Left lung (tissue), 10 donors: Measurements from ENCODE around the gene IFT20. TPM values are rescaled to one million over a fixed set of nuclear protein-coding genes. Genes with fewer than 3 reads are reported as not detected.

Source experiments
- ATAC-seq: fragments of 200-7000 bp; cut with Tn5 transposase; one replicate; pipeline ENCODE4 v1.9.1; 2020; ENCODE audit warnings: moderate library complexity
- DNase-seq, 4 donors: peaks; one replicate each; pipeline ENCODE4 v3.0.0-alpha.2; 2013 to 2020
- H3K27ac ChIP-seq, 2 donors: fragments of 200-600 bp; sonication (generic) in 1 of 2; one replicate each; pipeline versions ENCODE4 v1.5.0 to v1.8.0; 2020 to 2021
- H3K27me3 ChIP-seq, 2 donors: fragments of 200-600 bp; sonication (generic) in 1 of 2; one replicate each; pipeline versions ENCODE4 v1.5.0 to v1.8.0; 2020 to 2021
- H3K36me3 ChIP-seq, 2 donors: fragments of 200-600 bp; sonication (generic) in 1 of 2; one replicate each; pipeline versions ENCODE4 v1.5.0 to v1.8.0; 2020 to 2021
- H3K4me1 ChIP-seq, 2 donors: fragments of 200-600 bp; one replicate each; pipeline ENCODE4 v1.8.0; 2021
- H3K4me3 ChIP-seq, 2 donors: fragments of 200-600 bp; sonication (generic) in 1 of 2; one replicate each; pipeline versions ENCODE4 v1.5.0 to v1.8.0; 2020 to 2021; ENCODE audit warnings: mild to moderate bottlenecking in 1 of 2
- H3K9me3 ChIP-seq, 2 donors: fragments of 200-600 bp; sonication (generic) in 1 of 2; one replicate each; pipeline versions ENCODE4 v1.5.0 to v1.8.0; 2020 to 2021
- intact Hi-C, 2 donors: fragments of 100-400 bp; cut with DNase I; formaldehyde crosslinking; loops; one replicate each; pipeline versions ENCODE4 v1.11.2 to v1.14.2; 2022
- polyA plus RNA-seq, 6 donors: library from polyadenylated mRNA; unstranded; fragments of 120-200 nt; gene quantifications; one replicate each; pipeline ENCODE4 v1.2.1, GENCODE V29; 2013; ENCODE audit not compliant: insufficient read length in 6 of 6
- total RNA-seq, 2 donors: library from RNA; stranded (reverse); fragmentation: NEBNext Ultra II Directional; extraction: Animal tissue kit (Norgen Biotek cat#: 25700); gene quantifications; one replicate each; pipeline ENCODE4 v1.2.1, GENCODE V29; 2021
- TF ChIP-seq, protein P1 (sequence below), 2 donors: fragments of 200-600 bp; sonication (generic) in 1 of 2; IDR thresholded peaks; one replicate each; pipeline versions ENCODE4 v1.5.0 to v1.8.0; 2021; ENCODE audit warnings: antibody characterized with exemption in 2 of 2
- donor health status: DM: no; HTN: yes; CAD: no.
- donor health status: DM: no; HTN: no; CAD: no.

IFT20 gene
- total and polyA plus RNA-seq, 8 donors = 27.6 to 60.4 (median 54.2) TPM

DNA sequence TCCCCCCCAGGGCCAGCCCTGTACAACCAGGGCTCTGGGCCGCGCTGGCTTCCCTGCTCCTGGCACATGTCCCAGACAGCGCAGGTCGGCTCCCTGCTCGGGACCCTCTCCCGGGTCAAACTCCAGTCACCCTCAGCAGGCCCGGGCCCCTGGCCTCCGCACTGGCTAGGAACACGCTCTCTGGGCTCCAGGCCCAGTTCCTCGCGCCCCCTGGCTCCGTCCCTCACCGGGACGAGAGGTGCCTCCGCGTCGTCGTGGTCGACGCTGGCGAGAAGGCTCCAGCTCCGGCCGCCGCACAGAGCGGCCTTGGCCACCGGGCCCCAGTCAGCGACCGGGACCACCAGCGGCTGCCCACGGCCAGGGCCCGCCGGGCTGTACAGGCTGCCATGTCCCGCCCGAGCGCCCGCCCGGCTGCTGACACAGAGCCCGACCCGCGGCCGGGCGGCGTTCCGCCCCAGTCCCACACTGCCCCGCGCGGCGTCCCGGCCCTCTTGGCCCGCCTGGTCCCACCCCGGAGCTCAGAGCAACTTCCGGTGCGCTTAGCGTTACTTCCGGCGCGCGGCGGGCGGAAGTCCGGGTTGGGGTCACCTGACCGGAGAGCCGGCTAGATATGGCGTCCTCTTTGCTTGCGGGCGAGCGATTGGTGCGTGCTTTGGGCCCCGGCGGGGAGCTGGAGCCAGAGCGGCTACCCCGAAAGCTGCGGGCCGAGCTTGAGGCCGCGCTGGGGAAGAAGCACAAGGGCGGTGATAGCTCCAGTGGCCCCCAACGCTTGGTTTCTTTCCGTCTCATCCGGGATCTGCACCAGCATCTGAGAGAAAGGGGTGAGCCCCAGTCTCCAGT is 22.0 kb upstream of the IFT20 start, which contains the start of gene POLDIP2:
Gene POLDIP2, minus strand, starts transcription at position 467 of the 840 bp plus-strand sequence. Its CDS starts 79 bp downstream, at position 388.
- TF ChIP-seq, protein P1, sequence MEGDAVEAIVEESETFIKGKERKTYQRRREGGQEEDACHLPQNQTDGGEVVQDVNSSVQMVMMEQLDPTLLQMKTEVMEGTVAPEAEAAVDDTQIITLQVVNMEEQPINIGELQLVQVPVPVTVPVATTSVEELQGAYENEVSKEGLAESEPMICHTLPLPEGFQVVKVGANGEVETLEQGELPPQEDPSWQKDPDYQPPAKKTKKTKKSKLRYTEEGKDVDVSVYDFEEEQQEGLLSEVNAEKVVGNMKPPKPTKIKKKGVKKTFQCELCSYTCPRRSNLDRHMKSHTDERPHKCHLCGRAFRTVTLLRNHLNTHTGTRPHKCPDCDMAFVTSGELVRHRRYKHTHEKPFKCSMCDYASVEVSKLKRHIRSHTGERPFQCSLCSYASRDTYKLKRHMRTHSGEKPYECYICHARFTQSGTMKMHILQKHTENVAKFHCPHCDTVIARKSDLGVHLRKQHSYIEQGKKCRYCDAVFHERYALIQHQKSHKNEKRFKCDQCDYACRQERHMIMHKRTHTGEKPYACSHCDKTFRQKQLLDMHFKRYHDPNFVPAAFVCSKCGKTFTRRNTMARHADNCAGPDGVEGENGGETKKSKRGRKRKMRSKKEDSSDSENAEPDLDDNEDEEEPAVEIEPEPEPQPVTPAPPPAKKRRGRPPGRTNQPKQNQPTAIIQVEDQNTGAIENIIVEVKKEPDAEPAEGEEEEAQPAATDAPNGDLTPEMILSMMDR (IDR thresholded peaks at IDR 0.05) = peak in 1 of 2 donors; percentile 29
- Histone ChIP-seq H3K4me1 (peaks cover 17 to 33% of the 10 kb centered on the region in 2 donors), H3K4me3 (peak within 1 kb of the TSS; percentile 95 to 98), H3K9me3 (no peaks in the 10 kb centered on the region), H3K36me3 (peaks cover 0 to 63% of the 10 kb centered on the region in 2 donors), H3K27ac (peak within 1 kb of the TSS; percentile 84 to 88), H3K27me3 (no peaks in the 10 kb centered on the region)
- DNase-seq (peak; percentile 92 to 99 (median 96)), ATAC-seq (peak; percentile 100)
- intact Hi-C loops = no loop called here

DNA sequence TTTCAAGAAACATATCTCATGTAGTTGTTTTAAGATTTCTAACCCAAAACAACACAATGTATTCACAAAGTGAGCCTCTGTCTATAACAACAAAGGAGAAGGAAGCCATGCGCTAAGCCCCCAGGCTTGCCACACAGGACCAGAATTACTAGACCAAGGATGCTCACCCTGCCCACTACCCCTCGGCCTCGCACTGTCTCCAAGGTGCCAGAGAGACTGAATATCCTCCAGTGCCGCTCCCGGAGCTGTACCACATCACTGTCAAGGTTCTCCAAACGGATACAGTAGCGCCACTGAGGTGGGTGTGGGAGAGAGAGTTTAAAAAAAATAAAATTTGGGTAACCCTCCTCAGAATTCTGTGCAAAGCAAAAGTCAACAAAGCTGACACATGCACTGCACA is 15.0 kb upstream of the IFT20 start:
- intact Hi-C loops = no loop called here
- peaks cover 0 to 98% of the 10 kb centered on the region in 2 donors for H3K36me3 ChIP-seq
- TF ChIP-seq, protein P1 (IDR thresholded peaks at IDR 0.05) = no peak

DNA sequence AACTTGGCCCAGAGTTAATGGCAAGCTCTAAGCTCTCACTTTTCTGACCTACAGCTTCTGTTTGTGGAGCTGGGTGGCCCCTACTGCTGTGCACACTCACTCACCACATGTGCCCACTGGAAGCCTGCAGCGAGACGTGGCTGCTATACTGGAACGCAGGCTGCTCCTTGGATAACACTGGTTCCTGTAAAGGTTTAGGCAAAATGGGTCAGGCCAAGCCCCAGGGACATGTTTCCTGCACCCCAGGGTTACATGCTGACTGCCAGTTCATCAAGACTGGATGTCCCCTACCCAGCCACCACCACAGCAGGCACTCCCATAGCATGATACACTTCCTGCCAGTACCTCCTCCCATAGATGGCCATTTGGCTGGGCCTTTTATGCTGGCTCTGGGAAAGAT is 13.7 kb upstream of the IFT20 start:
- DNase-seq (no peak), ATAC-seq (no peak)
- H3K27me3 ChIP-seq = no peaks in the 10 kb centered on the region
- peaks cover 0 to 100% of the 10 kb centered on the region in 2 donors for H3K36me3 ChIP-seq
- peaks cover 0 to 14% of the 10 kb centered on the region in 2 donors for H3K4me1 ChIP-seq
- TF ChIP-seq, protein P1 (IDR thresholded peaks at IDR 0.05) = no peak
- intact Hi-C loops = no loop called here
- no peak overlapping the region for H3K27ac ChIP-seq
- no peak overlapping the region for H3K4me3 ChIP-seq
- H3K9me3 ChIP-seq = no peaks in the 10 kb centered on the region

More for the DNA sequence above, 15.0 kb upstream of the IFT20 start:
- Histone ChIP-seq H3K27me3 (no peaks in the 10 kb centered on the region), H3K9me3 (no peaks in the 10 kb centered on the region), H3K4me1 (peaks cover 0 to 14% of the 10 kb centered on the region in 2 donors), H3K4me3 (no peak overlapping the region), H3K27ac (no peak overlapping the region)
- ATAC-seq = no peak
- no peak for DNase-seq

DNA sequence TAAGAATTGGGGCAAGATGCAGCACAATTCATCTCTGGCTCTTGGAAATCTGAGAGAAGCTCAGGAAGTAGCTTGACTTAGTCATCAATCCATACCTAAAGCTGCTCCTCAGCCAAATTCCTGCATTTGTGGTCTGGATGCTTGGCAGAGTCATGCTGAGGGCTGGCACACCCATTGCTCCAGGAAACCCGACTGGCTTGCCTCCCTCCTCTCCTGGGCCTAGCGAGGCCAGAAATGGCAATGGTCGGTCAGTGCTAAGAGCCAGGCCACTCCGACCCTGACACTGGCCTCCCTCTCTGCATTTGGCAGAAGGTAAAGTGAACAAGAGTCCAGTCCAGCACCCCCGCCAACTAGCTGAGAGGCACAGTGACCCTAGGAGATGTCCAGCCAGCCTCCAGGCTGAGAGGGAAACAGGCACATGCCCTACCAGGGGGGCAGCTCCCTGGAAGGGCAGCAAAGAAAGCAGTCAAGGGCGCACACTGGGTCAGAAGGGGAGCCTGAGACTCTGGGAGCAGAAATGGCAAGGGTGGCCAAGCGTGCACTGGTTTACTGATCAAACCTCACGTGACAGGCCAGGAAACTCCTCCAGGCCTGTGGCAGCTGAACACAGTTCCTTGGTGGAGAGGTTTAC is 12.1 kb upstream of the IFT20 start:
- Histone ChIP-seq H3K27me3 (no peaks in the 10 kb centered on the region), H3K36me3 (peaks cover 0 to 100% of the 10 kb centered on the region in 2 donors), H3K9me3 (no peaks in the 10 kb centered on the region), H3K4me1 (peaks cover 0 to 14% of the 10 kb centered on the region in 2 donors), H3K27ac (peak overlapping the region in 1 of 2 donors; percentile 25), H3K4me3 (no peak overlapping the region)
- DNase-seq (no peak), ATAC-seq (no peak)
- intact Hi-C loops = no loop called here
- TF ChIP-seq, protein P1 (IDR thresholded peaks at IDR 0.05) = no peak

DNA sequence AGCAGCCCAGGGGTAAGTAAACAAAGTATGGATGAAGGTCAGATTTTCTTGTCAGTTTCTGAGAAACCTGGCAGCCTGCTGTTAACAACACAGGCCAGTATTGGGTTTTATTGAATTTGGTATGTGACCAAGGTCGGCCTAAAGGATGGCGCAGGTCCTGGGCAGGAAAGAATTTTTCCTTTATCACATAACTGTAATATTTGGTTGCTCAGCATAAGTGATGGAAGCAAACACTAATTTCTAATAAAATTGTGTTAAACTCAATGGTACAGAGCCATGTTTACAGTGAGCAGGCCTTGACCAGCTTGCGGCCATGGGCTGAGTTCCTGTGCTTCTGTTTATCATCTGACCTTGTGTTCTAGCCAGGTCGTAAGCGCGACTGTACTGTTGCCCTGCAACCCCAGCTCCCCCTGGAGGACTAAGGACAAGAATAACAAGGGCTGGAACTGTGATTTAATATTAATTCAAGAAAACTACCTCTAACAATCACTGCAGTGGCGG is 11.5 kb upstream of the IFT20 start:
- intact Hi-C loops = no loop called here

More for the DNA sequence above, 11.5 kb upstream of the IFT20 start:
- H3K4me1 ChIP-seq = peaks cover 0 to 14% of the 10 kb centered on the region in 2 donors
- peak overlapping the region; percentile 19 to 25 for H3K27ac ChIP-seq
- TF ChIP-seq, protein P1 (IDR thresholded peaks at IDR 0.05) = no peak
- no peaks in the 10 kb centered on the region for H3K27me3 ChIP-seq
- H3K4me3 ChIP-seq = no peak overlapping the region
- no peaks in the 10 kb centered on the region for H3K9me3 ChIP-seq
- DNase-seq = no peak
- ATAC-seq = peak; percentile 18
- H3K36me3 ChIP-seq = peaks cover 0 to 100% of the 10 kb centered on the region in 2 donors
